Globus pallidus (tissue), 1 donor: Measurements from ENCODE around the gene SORBS1.

Source experiments
- DNase-seq: peaks from one replicate; pipeline ENCODE4 v3.0.0-alpha.2; 2015; ENCODE audit warnings: low spot score

The SORBS1 gene

GRCh38 chr10:95435548-95436279 is 125.5 kb downstream of the SORBS1 start:
- no peak for DNase-seq

- no peak for DNase-seq
These were observed 126.6 kb downstream of the SORBS1 start for GRCh38 chr10:95434583-95434982.

GRCh38 chr10:95431900-95432342 is 129.2 kb downstream of the SORBS1 start:
- DNase-seq: no peak

- peak; percentile 52 for DNase-seq
These were observed 130.8 kb downstream of the SORBS1 start for GRCh38 chr10:95430231-95430951.

- DNase-seq: no peak
These were observed 131.5 kb downstream of the SORBS1 start for GRCh38 chr10:95429639-95430038.

- DNase-seq: no peak
These were observed 132.5 kb downstream of the SORBS1 start for GRCh38 chr10:95428701-95429100.

- DNase-seq: no peak
These were observed 134.7 kb downstream of the SORBS1 start for GRCh38 chr10:95426482-95426881.

GRCh38 chr10:95425592-95426465 is 135.3 kb downstream of the SORBS1 start:
- DNase-seq: no peak

- no peak for DNase-seq
These were observed 137.8 kb downstream of the SORBS1 start for GRCh38 chr10:95423164-95424005.

- DNase-seq: peak; percentile 88
These were observed 138.9 kb downstream of the SORBS1 start for GRCh38 chr10:95422233-95422632.

GRCh38 chr10:95421782-95422181 is 139.4 kb downstream of the SORBS1 start:
- no peak for DNase-seq

- no peak for DNase-seq
These were observed 141.8 kb downstream of the SORBS1 start for GRCh38 chr10:95419399-95419798.

GRCh38 chr10:95416973-95417372 is 144.2 kb downstream of the SORBS1 start:
- no peak for DNase-seq

- no peak for DNase-seq
These were observed 144.9 kb downstream of the SORBS1 start for GRCh38 chr10:95416270-95416669.

- no peak for DNase-seq
These were observed 145.5 kb downstream of the SORBS1 start for GRCh38 chr10:95415621-95416031.

- DNase-seq: peak; percentile 79
These were observed 146.2 kb downstream of the SORBS1 start for GRCh38 chr10:95414844-95415485.

GRCh38 chr10:95414016-95414830 is 146.9 kb downstream of the SORBS1 start:
- DNase-seq: no peak

GRCh38 chr10:95413588-95413987 is 147.6 kb downstream of the SORBS1 start:
- DNase-seq: no peak

- no peak for DNase-seq
These were observed 149.5 kb downstream of the SORBS1 start for GRCh38 chr10:95411635-95412034.
